ENCODE data around the gene TSPAN3. TPM values are rescaled to one million over a fixed set of nuclear protein-coding genes. Genes with fewer than 3 reads are reported as not detected.

The TSPAN3 gene
- total RNA-seq, 2 donors from 2014 or later: 111 to 128 TPM

DNA sequence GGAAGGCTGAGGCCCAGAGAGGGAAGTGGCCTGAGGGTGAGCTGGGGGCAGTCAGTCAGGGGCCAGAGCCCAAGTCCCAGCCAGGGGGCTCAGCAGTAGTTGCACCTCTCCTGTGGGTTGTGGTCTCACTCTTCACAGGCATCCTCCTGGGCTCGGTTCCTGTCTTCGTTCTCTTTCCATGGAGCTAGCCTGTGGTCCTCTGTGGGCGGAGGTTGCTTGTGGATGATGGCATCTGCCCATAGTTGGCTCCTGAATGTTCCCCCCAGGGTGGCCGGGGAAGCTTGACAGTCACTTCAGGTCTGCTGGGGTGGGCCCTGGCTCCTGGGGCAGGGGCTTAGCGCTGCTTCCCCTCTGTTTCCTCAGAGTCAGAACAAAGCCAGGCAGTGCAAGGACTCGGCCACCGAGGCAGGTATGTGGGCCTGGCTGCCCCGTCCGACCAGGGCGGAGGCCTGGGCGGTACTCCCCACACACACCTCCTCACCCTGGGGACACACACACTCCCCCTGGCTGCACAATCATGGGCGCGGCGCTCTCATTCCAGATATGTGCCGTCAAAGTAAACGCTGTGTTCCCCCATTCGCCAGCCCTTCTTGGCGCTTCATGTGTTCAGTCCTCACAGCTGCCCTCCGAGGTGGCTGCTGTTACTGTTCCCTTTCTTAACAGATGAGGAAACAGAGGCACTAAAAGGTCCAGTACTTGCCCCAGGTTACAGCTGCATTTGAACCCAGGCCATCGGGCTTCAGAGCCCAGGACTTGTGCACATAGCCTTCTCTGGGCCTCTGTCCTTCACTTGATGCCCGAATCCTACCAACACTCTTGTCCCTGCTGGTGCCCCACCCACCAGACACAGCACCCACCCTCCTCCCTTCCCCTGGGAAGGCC lies 41.5 kb downstream of the TSPAN3 start:
- DNase-seq (ENCODE audit: low spot score): peak; percentile 68
- intact Hi-C loops (cut with DNase I): loop anchor here (5.0 to 10.0 kb wide), 3 partner anchors 75 to 972 kb away; partner anchors contain the start of gene TMEM266 (in 1 of the 2)

DNA sequence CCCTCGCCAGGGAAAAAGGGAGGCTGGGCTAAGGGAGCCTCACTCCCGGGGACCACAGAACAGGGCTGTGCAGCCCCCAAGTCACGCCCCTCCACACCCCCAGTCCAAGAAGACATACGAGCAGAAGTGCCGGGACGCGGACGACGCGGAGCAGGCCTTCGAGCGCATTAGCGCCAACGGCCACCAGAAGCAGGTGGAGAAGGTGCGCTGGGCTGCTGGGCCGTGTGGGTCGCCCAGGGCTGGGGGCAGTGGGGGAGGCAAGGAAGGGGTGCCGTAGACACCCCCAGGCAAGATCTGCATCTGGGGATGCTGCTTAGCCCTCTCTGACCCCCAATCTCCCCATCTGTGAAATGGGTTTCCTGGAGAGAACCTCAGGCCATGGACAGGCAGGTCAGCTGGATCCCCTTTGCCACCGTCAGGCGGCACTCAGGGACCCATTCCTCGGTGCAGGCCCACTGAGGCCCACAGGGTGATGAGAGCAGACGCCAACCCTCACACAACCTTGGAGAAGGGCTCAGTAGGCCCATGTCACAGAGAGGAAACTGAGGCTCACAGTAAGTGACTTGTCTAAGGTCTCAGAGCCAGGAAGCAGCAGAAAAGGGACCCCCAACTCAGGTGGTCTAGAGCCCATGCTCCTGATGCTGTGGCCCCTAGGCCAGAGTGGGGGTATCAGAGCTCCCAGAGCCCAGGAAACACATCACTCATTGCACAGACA lies 42.3 kb downstream of the TSPAN3 start:
- DNase-seq (ENCODE audit: low spot score): peak; percentile 45
- intact Hi-C loops (cut with DNase I): loop anchor here (10.0 kb wide), 2 partner anchors 76 to 516 kb away; no protein-coding TSS in a partner anchor

DNA sequence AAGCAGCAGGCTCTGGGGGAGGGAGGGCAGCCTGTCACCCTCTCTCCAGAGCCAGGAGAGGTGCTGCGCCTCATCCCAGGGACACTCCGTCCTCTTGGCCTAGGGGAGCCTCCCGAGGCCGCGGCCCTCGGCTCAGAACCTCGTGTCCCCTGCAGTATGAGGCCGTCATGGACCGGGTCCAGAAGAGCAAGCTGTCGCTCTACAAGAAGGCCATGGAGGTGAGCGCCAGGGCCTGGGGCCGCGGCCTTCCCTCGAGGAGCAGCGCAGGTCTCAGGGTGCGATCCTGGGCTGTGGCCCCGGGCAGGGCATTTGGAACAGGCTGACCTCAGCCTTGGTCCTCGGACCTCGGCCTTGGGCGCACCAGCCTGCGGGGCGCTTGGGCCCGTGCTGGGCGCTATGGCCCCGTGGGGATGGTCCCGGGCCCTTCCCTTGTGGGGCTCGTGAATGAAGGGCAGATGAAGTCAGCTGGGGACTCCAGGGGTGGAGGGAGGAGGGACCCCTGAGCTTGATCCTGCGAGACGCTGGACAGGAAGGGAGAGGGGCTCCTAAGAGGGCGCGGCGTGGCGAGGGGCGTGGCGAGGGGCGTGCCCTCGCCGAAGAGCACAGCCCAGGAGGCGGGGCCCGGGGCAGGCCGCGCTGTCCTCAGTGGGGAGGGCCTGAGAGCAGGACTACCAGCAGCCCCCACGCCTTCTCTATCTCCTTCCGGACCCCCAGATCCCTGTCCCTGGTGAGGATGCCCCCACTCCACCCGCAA lies 43.0 kb downstream of the TSPAN3 start:
- intact Hi-C loops (cut with DNase I): loop anchor here (10.0 kb wide), 2 partner anchors 77 to 517 kb away; no protein-coding TSS in a partner anchor
- peak; percentile 78 for DNase-seq (ENCODE audit: low spot score)

DNA sequence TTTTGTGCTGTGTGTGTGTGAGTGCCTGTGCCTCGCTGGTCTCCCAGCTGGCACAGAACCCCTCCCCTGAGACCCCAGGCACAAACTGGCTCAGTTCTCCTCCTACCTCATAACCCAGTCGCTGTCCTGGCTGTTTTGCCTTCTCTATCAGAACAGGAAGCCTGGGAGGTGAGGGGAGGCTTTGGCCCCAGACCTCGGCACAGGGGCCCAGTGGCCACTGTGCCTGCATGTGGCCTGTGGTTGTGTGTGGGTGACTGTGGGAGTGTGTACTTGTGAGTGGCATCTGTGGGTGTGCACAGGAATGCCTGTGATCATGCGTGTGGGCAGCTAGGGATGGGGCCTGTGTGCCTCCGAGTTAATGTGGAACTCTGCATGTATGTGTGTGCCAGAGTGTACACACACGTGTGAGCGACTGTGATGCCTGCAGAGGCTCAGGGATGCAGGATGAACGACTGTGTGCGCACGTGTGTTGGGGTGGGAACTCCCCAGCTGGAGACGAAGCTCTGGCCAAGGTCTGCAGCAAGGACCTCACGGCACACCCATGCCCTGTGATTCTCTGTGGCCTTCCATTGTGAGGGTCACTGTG lies 43.7 kb downstream of the TSPAN3 start:
- peak; percentile 54 for DNase-seq (ENCODE audit: low spot score)
- intact Hi-C loops (cut with DNase I): loop anchor here (10.0 kb wide), 2 partner anchors 78 to 518 kb away; no protein-coding TSS in a partner anchor

DNA sequence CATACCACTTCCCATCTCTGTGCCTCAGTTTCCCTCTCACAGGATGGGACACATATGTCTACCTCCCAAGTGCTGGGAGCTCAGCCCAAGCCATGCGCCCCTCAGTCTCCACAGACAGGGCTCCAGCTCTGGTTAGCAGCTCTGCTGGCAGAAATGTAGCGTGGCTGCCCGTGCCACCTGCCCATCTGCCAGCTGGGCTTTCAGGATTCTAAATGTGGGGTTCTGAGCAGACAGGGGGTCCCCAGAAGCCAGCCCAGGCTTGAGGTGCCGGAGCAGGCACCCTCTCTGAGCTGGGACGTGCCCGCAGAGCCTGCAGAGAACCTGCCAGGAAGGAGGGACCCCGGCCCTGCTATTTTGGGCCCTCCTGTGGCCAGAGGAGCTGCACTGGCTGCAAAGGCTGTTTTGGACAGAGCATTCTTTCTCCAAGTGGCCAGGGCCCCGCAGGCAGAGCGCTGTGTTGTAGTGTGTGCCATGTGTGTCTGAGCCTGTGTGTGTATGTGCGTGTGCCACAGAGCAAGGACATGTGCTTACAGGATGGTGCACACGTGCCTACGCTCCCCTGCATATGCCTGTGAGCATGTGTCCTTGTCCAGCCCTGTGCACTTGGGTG lies 44.3 kb downstream of the TSPAN3 start:
- intact Hi-C loops (cut with DNase I): loop anchor here (10.0 kb wide), 2 partner anchors 78 to 518 kb away; no protein-coding TSS in a partner anchor
- peak; percentile 41 for DNase-seq (ENCODE audit: low spot score)

DNA sequence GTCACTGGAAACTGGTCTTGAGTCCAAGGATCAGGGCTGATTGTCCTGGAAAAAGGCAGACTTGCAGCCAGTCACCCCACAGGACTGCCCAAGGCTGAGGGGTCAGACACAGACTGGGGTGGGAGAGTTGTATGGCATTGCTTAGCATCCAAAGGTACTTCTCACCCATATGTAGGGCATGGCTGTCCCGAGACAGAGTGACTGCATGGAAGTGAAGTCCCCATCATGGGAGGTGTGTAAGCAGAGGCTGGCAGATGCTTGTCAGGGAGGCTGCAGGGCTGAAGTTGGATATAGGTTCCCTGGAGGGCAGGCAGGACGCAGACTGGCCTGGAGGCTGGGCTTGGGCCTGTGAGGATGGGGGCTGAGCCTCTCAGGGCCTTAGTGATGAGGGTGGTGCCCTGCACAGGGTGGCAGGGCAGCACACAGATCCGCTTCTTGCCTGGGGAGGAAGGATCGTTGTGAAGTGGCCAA lies 44.9 kb downstream of the TSPAN3 start:
- intact Hi-C loops (cut with DNase I): loop anchor here (10.0 kb wide), 2 partner anchors 79 to 519 kb away; no protein-coding TSS in a partner anchor
- DNase-seq (ENCODE audit: low spot score): peak; percentile 36

DNA sequence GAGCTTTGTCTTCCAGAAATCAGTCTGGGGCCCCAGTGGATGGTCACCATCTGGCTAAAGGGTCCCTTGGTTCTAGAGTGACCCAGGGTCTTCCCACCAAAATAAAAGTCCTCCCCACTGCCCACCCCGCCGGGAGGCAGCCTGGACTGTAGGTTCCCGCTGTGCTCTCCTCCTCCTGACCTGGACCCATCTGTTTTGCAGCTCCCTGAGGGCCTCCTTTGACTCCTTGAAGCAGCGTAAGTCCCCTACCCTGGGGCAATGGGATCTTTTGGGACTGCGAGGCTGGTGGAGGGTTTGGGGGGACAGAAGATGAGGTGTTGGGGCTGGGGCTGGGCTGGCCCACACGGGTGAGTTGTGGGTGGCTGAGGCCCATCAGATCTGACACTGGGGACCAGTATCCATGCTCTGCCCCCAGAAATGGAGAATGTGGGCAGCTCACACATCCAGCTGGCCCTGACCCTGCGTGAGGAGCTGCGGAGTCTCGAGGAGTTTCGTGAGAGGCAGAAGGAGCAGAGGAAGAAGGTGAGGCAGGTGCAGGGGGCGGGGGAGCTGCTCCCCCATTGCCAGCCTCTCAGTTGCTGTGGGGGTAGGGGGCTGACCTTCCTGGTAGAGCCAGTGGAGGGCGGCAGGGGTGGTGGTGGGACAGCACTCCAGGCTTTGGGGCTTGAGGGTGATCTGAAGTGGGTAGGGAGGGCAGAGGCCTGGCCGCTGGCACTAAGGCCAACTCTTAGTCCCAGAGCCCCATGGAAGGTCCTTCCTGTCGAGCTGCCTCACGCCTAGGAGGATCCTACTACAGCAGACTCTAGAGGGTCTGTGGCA lies 45.6 kb downstream of the TSPAN3 start:
- intact Hi-C loops (cut with DNase I): loop anchor here (10.0 kb wide), 2 partner anchors 80 to 520 kb away; no protein-coding TSS in a partner anchor
- peak; percentile 70 for DNase-seq (ENCODE audit: low spot score)

DNA sequence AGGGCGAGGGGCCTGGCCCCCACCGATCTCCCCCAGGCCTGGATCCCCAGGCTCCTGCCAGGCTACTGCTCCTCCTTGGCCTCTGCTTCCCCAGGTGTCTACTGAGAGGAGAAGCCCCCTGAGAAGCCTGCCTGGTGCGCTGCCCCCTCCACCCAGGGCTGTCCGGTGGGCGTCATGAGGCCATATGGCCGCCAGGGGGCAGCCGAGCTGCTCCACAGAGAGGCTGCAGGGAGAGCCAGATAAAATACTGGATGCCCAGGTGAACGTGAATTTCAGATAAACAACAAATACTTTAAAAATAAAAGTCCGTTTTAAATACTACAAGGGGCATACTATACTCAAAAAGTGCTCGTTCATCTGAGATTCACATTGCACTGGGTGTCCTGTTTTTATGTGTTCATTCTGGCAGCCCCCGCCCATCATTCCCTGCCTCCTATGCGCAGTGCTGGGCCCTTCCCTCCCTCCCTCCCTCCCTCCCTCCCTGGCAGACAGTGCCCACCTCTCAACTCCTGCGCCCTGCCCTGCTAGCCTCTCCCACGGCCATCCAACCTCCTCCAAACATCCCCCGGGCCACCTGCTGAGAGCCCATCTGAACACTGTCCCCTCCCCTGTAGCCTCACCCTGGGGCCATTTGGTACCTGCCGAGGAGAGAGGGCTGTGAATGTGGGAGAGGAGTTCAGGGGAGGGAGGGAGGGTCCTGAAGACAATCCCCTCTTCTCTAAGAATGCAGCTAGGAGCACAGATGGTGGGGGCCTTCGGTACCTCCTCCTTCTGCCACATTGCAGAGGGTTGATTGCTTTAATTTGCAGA lies 46.4 kb downstream of the TSPAN3 start:
- intact Hi-C loops (cut with DNase I): loop anchor here (5.0 to 10.0 kb wide), 3 partner anchors 80 to 520 kb away; no protein-coding TSS in a partner anchor
- DNase-seq (ENCODE audit: low spot score): peak; percentile 90

DNA sequence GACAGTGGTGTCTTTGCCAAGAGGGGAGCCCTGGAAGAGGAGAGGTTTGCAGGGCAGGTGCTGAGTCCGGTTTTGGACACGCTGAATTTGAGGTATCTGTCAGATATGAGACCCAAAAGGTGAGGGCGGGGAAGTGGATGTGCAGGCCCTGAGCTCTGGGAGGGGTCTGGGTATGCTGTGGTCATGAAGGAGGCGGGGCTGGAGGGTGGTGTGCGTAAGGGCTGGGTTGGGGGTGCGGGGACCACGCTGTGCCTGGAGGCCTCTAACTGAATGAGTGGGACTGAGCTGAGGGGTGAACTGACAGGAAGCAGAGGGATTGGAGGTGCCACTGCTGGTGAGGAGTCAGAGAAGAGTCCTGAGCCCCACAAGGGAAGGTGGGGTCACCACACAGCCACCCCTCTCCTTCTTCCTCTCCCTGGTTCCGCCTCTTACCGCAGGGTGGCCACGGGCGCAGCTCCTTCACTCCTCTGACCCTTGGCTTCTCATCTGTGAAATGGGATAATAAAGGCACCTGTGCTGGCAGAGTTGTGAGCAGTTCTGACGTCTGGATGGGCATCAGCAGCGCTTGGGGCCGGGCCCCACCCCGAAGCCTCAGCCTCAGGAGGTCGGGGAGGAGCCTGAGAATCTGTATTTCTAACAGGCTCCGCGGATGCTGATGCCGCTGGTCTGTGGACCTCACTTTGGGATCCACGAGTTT lies 47.2 kb downstream of the TSPAN3 start:
- intact Hi-C loops (cut with DNase I): loop anchor here (5.0 to 10.0 kb wide), 3 partner anchors 81 to 521 kb away; no protein-coding TSS in a partner anchor
- peak; percentile 52 for DNase-seq (ENCODE audit: low spot score)

DNA sequence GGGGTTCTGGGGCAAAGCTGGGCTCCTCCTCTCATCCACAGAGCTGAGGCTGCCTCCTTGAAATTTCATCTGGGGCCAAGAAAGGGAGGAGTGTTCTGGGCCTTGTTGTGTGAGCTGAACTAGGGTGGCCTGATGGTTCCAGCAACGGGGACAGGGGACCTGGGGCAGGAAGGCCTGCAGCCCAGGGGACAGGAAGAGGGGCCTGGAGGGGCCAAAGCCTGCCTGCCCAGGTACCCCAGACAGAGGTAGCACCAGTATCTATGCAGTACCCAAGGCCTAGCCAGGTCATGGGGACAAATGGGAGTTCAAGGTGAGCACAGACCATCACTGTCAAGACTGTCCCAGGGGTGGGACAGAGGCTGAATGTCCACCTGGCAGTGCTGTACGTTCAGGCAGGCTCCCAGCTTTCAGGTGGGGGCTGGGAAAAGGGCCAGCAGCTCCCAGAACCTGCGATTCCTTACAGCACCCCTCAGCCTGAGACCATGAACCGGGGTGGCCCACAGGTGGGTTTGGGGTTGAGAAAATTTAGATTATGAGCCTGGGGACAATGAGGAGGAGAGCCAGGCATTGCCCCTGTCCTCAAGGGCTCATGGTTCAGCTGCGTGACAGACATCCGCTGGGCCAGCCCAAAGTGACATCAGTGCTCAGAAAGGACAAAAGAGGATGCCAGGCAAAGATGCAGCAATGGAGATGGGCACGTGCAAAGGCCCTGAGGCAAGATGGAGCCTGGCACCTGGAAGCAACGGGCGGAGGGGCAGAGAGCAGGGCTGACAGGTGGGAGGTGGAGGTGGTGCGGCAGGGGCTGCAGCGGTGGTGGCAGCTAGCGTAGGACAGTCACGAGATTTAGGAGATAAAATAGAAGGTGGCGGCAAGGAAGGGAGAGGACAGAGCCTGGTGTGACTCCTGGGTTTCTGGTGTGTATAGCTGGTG lies 48.0 kb downstream of the TSPAN3 start:
- peak; percentile 60 for DNase-seq (ENCODE audit: low spot score)
- intact Hi-C loops (cut with DNase I): loop anchor here (5.0 to 10.0 kb wide), 3 partner anchors 82 to 522 kb away; no protein-coding TSS in a partner anchor

DNA sequence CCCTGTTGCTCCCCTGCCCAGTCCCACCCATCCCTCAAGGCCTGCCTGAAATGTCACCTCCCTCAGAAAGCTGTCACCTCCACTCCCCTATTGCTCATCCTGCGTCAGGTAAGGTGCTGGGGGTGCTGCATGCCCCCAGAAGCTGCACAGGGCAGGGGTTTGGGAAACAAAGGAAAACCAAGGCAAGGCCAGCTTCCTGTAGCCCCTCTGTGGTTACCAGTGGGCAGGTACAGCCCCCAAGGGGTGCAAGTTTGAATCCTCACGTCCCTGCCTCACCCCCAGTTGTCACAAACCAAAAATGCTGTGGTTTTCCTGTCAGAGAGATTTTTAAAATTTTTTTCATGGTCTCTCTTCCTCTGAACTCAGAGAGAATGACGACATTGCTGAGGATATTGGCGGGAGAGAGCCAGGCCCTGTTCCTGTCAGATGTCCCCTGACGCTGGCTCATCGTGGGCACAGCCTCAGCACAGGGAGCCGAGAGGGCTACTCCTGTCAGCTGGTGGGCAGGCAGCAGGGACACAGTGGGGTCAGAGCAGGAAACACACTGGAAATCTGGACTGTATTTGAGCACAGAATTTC lies 49.0 kb downstream of the TSPAN3 start:
- DNase-seq (ENCODE audit: low spot score): peak; percentile 83
- intact Hi-C loops (cut with DNase I): loop anchor here (5.0 to 10.0 kb wide), 3 partner anchors 83 to 523 kb away; no protein-coding TSS in a partner anchor

DNA sequence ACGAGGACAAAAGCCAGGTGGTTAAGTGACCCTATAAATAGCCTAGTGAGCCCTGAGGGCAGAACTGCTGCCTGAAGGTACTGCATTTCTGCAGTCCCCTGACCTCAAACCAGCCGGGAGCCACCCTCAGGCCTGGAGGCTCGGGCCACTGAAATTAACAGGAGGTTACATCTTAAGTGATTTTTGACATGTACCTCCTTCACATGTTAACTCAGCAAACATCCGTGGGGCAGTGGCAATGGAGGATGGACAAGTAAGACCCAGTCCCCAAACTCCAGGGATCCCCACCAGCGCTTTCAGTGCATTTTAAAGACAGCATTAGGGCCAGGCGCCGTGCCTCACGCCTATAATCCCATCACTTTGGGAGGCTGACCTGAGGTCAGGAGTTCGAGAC lies 49.8 kb downstream of the TSPAN3 start:
- no peak for DNase-seq (ENCODE audit: low spot score)
- intact Hi-C loops (cut with DNase I): loop anchor here (5.0 to 10.0 kb wide), 3 partner anchors 84 to 524 kb away; no protein-coding TSS in a partner anchor

DNA sequence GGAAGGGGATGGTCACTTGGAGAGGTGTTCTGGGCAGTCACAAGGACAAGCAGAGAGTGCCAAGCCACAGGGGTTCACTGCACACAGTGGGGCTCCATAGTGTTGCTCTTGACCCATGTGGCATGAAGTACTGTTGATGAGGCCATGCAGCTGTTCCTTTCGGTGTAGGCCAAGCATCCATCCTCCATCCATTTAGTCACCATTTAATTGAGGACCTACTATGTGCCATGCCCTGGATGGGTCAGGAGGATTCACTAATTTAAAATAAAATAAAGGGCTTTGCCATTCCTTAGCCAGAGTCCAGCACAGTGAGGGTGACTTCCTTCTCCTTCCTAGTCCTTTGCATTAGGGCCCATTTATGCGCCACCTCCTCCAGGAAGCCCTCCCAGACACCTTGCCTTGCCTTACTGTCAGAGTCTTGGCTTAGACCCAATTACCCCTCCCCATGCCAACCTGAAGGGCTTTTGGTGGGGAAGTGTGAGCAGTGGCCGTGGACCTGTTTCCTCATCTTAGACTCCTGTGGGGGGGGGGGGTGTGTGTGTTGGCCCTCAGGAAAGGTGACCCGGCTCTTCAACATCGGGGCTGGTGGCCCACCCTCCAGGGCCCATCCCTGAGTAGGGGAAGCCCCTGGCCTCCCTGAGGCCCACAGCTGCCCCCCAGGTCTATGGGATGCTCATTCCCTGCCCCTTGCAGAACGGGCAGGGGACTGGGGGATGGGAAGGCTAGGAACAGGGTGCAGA lies 50.4 kb downstream of the TSPAN3 start:
- no peak for DNase-seq (ENCODE audit: low spot score)
- intact Hi-C loops (cut with DNase I): loop anchor here (5.0 to 10.0 kb wide), 3 partner anchors 84 to 524 kb away; no protein-coding TSS in a partner anchor
